ENCODE measurements around the gene ADGRF5. TPM values are rescaled to one million over a fixed set of nuclear protein-coding genes. Genes with fewer than 3 reads are reported as not detected.

The ADGRF5 gene
- total RNA-seq, 1 donor from 2014 or later = 2.2 TPM

GRCh38 chr6:46819561-46819960 is 102.2 kb downstream of the ADGRF5 start:
- DNase-seq (ENCODE audit: low spot score) = no peak

- DNase-seq (ENCODE audit: low spot score) = no peak
Measured at GRCh38 chr6:46816626-46817025, 105.1 kb downstream of the ADGRF5 start.

- DNase-seq (ENCODE audit: low spot score) = no peak
Measured at GRCh38 chr6:46815130-46815529, 106.6 kb downstream of the ADGRF5 start.

- DNase-seq (ENCODE audit: low spot score) = no peak
Measured at GRCh38 chr6:46808806-46809205, 112.9 kb downstream of the ADGRF5 start.

Other genes starting within 250 kb of the ADGRF5 start
- 6.7 TPM for gene TDRD6, start 234.1 kb downstream of the ADGRF5 start, total RNA-seq (ENCODE audit: insufficient read depth, low replicate concordance)
- gene PLA2G7, start 186.6 kb downstream of the ADGRF5 start, total RNA-seq (ENCODE audit: insufficient read depth, low replicate concordance) = 0.48 TPM
- 9.4 TPM for gene ANKRD66, start 175.0 kb downstream of the ADGRF5 start, total RNA-seq (ENCODE audit: insufficient read depth, low replicate concordance)
- gene MEP1A, start 128.5 kb downstream of the ADGRF5 start, total RNA-seq (ENCODE audit: insufficient read depth, low replicate concordance) = 2.2 TPM
- 4.6 TPM for gene ADGRF1, start 120.4 kb upstream of the ADGRF5 start, total RNA-seq (ENCODE audit: insufficient read depth, low replicate concordance)